ENCODE results near the gene PUS1.

PUS1 gene

DNA sequence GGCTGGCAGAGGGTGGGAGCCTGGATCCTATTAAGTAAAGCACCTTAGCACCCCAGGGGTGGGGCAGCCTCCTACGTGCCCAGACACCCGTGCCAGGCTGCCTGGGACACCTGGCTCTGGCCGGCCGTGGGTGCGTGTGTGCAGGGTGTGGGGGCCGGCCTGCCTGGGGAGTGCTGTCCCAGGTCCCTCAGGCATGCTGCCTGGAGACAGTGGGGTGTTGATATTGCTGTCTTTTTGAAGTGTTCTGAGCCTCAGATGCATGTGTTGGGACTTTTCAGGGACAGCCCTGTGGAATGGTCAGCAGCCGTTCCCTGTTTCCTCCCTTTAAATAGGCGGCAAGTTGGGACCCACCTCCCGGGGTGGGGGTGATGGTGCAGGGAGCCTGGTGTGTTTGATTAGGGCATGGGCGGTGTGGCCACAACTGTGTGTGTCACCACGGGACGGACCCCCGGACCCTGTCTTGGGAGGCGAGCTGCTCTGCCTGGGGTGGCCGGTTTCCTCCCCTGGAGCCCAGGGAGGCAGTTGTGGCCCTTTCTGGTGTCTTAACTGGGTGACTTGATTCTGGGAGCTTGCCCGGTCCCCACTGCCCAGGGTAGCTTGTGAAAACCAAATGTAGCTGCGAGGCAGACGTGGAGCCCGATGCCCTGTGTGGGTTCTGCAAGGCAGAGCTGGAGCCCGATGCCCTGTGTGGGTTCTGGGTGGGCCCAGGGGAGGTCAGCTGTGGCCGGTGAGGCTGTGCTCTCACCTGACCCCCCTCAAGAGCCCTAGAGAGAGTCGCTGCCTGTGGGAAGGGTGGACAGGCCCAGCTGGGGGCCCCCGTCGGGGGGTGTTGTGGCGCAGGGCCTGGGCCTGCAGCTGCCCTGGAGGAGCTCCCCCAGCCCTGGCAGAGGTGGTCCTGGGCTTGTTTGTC, 26.5 kb upstream of the PUS1 start:
- DNase-seq (ENCODE audit: low read depth) = no peak

- DNase-seq (ENCODE audit: low read depth) = no peak
These were observed 25.5 kb upstream of the PUS1 start for GRCh38 chr12:131903270-131904255.

GRCh38 chr12:131904346-131904745, 24.7 kb upstream of the PUS1 start:
- DNase-seq (ENCODE audit: low read depth) = no peak

DNA sequence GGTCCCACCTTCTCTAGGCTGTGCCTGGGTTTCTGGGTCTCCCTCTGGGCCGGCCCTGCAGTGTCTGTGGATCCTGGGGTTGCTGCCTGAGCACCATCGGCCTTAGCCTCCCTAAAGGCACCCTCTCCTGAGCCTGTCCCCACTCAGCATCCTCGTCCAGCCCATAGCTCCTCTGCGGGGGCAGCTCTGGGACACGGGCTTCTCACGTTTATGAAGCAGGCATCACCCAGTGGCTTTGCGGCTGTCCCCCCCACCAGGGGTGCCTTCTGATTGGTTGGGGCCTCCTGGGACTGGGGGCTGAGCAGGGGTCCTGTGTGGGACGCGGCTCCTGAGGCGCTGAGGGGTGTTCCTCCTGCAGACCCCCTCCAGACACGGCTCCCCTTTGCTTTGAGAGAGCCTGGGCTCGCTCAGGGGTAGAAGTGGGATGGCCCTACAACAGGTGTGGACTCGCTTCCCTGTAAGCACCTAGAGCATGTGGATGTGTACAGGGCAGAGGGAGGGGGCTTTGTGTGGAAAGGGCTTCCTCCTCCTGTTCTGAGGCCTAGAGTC, 23.9 kb upstream of the PUS1 start:
- no peak for DNase-seq (ENCODE audit: low read depth)

GRCh38 chr12:131905630-131906091, 23.4 kb upstream of the PUS1 start:
- DNase-seq (ENCODE audit: low read depth) = no peak

DNA sequence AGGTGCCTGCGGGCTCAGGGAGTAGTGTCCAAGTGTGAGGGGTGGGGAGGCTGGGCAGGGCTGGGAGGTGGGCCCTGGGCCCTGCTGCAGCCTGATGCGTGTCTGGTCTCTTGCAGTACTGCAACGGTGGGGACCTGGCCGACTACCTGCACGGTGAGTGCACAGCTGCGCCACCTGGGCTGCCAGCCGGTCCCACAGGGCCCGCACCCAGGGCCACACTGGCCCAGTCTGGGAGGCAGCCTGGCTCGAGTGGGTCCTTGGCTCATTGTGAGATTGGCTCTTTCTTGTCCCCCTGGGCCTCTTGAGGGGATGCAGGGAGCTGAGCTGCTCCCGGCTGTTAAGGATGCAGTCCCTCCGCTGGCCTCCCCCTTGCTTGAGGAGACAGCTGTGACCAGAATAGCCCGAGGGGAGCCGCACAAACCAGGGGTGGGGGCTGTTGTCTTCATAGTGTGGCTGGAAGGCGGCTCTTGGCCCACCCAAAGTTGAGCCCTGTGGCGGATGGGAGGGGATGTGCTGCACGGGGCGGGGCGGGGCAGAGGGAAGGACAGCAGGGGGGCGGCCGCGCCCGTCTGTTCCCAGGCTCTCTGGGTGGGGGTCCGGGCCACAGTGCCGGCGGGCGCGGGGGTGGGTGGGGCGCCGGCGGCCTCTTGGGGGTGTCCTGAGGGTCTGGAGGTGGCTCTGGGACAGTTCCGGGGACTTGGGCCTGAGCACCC, 21.5 kb upstream of the PUS1 start:
- DNase-seq (ENCODE audit: low read depth) = no peak

DNA sequence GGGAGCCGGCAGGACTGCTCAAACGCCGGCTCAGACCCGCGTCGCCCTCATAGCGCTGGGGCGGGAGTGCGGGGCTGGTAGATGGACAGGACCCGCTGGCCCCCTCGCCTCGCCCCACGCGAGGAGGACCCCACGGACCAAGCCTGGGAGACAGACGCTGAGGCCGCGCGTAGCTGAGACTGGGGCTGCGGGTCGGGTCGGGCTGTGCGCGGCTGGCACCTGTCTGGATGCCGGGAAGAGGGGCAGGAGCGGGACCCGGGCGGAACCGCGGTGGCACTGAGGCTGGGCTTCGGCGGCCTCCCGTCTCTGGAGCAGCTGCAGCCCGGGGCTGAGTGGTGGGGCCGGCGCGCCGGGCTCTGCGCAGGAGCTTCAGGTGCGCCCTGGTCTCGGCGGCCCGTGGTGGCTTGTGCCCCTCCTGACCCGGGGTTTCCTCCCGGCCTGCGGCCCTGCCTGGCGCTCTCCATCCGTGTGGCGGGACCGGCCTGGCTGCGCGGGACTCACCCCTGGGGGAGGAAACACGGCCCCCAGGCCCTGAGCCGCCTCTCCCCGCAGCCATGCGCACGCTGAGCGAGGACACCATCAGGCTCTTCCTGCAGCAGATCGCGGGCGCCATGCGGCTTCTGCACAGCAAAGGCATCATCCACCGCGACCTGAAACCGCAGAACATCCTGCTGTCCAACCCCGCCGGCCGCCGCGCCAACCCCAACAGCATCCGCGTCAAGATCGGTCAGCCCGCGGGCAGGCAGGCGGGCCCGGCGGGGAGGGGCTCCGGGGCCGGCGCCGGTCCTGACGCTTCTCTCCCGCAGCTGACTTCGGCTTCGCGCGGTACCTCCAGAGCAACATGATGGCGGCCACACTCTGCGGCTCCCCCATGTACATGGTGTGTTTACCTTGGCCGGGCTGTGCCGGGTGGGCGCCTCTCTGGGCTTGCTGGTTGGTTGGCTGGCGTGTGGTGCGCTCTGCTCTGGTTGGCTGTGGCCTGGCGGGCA, 20.7 kb upstream of the PUS1 start:
- DNase-seq (ENCODE audit: low read depth) = no peak

GRCh38 chr12:131909081-131909751, 19.9 kb upstream of the PUS1 start:
- DNase-seq (ENCODE audit: low read depth) = no peak

DNA sequence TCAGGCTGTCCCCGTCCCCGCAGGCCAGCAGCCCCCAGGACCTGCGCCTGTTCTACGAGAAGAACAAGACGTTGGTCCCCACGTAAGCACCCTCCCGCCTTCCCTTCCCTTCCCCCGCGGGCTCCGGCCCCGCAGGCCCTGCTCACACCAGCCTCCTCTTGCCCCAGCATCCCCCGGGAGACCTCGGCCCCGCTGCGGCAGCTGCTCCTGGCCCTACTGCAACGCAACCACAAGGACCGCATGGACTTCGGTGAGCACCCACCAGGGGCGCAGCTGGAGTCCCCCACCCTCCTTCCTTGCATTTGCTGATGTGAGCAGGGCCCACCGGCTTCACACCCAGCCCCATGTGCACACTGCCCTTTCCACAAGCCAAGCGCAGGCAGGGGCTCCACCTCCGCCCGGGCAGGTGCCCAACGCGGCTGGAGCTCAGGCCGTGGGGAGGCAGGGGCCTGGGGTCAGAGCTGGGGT, 19.3 kb upstream of the PUS1 start:
- DNase-seq (ENCODE audit: low read depth) = no peak

- no peak for DNase-seq (ENCODE audit: low read depth)
These were observed 18.6 kb upstream of the PUS1 start for GRCh38 chr12:131910302-131911027.

GRCh38 chr12:131911028-131911650, 17.9 kb upstream of the PUS1 start:
- no peak for DNase-seq (ENCODE audit: low read depth)

- no peak for DNase-seq (ENCODE audit: low read depth)
These were observed 17.1 kb upstream of the PUS1 start for GRCh38 chr12:131911851-131912477.

DNA sequence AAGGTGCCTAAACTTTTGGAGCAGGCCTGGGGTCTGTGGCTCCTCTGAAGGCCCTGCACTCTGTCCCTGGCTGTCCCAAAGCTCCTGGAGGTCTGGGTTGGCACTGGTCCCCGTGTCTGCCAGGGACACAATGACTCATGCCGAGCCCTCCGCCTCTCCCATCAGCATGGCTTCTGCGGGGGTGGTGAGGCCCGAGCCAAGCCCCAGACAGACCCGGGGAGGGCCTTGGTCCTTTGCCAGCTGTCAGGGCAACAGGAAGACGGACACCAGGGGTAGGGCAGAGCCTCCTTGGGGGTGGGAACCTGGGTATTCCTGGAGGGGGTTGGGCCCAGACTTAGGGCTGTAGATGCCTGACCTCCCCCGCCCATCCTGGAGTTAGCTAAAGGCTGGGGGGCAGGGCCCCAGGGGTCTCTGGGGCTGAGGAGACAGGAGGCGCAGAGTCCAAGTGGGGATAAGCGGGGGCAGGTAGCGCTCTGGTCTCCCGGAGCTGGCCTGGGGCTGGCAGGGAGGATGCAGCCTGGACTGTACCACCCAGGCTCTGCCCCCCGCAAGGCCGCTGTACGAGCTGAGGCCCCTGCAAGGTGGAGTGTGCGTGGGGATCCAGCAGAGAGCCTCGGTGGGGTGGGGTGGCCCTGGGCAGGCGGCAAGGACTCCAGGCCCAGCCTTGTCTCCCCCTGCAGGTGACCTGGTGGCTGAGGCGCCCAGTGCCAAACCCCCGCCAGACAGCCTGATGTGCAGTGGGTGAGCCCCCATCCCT, 16.4 kb upstream of the PUS1 start:
- DNase-seq (ENCODE audit: low read depth) = peak; percentile 31

- DNase-seq (ENCODE audit: low read depth) = no peak
These were observed 15.4 kb upstream of the PUS1 start for GRCh38 chr12:131913666-131914065.

DNA sequence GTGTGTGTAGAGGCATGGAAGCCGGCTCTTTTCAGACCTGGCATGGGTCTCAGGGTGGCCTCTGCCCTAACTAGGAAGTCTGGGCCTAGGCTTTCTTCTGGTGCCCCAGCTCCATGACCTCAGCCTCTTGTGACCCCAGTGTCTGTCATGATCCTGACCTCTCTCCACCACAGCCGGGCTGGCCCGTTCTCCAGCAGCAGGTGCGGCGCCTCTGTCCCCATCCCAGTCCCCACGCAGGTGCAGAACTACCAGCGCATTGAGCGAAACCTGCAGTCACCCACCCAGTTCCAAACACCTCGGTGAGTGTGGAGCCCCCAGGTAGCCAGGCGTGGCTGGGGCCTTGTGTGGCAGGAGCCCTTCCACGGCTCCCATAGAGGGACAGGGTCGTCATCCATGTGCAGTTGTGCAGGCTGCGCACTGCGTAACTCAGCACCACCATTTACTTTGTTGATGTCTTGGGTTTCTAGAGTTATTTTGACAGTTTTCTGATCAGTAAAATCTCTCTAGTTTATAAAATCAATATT, 14.8 kb upstream of the PUS1 start:
- no peak for DNase-seq (ENCODE audit: low read depth)

- DNase-seq (ENCODE audit: low read depth) = no peak
These were observed 13.9 kb upstream of the PUS1 start for GRCh38 chr12:131915000-131915689.
